OCI-LY7 (cell line): Measurements from ENCODE around the gene TRPM3. TPM values are rescaled to one million over a fixed set of nuclear protein-coding genes. Genes with fewer than 3 reads are reported as not detected.

Experiments used
- BruUV-seq: library from RNA; stranded (reverse); fragments of 400-500 nt; replicated peaks from 2 replicates; lab custom pipeline; 2021; lab: Mats Ljungman, UMichigan
- CTCF ChIA-PET: fragments of 300-600 bp; sonication (Branson Sonifier 250); formaldehyde crosslinking; loops from one replicate; lab custom pipeline; 2022; ENCODE audit warnings: antibody characterized with exemption; ENCODE audit not compliant: unreplicated experiment; lab: Charles Lee
- POLR2A ChIA-PET: fragments of 300-600 bp; sonication (Branson Sonifier 250); formaldehyde crosslinking; loops from one replicate; lab custom pipeline; 2022; ENCODE audit warnings: antibody characterized with exemption; lab: Charles Lee
- DNase-seq: peaks from one replicate; pipeline ENCODE4 v3.0.0-alpha.2; 2015; ENCODE audit warnings: low spot score
- H2AFZ ChIP-seq: fragments of 200-600 bp; sonication (generic), shearing (Covaris generic); 2 replicates; pipeline ENCODE4 v1.6.1; 2014; ENCODE audit warnings: mild to moderate bottlenecking, antibody characterized with exemption, low read length, moderate library complexity
- H3K27ac ChIP-seq: fragments of 200-600 bp; sonication (generic); 2 replicates; pipeline ENCODE4 v1.5.1; 2014; ENCODE audit warnings: mixed run types, low read depth, mild to moderate bottlenecking, moderate library complexity, low read length, inconsistent platforms; ENCODE audit not compliant: poor library complexity, severe bottlenecking
- H3K36me3 ChIP-seq: fragments of 200-600 bp; sonication (generic); 2 replicates; pipeline ENCODE4 v1.6.1; 2014; ENCODE audit warnings: mild to moderate bottlenecking, antibody characterized with exemption, low read length, moderate library complexity, mixed read lengths; ENCODE audit not compliant: insufficient read depth
- H3K4me1 ChIP-seq: fragments of 200-600 bp; sonication (generic); 2 replicates; pipeline ENCODE4 v1.5.1; 2014; ENCODE audit warnings: mild to moderate bottlenecking, low read length; ENCODE audit not compliant: insufficient read depth, poor library complexity, severe bottlenecking
- H3K4me2 ChIP-seq: fragments of 200-600 bp; sonication (generic); 2 replicates; pipeline ENCODE4 v1.6.1; 2014; ENCODE audit warnings: mild to moderate bottlenecking, low read length
- H3K4me3 ChIP-seq: fragments of 200-600 bp; sonication (generic); 2 replicates; pipeline ENCODE4 v1.5.1; 2014; ENCODE audit warnings: mild to moderate bottlenecking, low read depth, low read length; ENCODE audit not compliant: poor library complexity, severe bottlenecking
- H3K79me2 ChIP-seq: fragments of 200-600 bp; sonication (generic); 2 replicates; pipeline ENCODE4 v1.6.1; 2016; ENCODE audit warnings: low read depth, mild to moderate bottlenecking, low read length, moderate library complexity, mixed read lengths; ENCODE audit not compliant: insufficient read depth
- H3K9me2 ChIP-seq: fragments of 200-600 bp; sonication (generic); 2 replicates; pipeline ENCODE4 v1.6.1; 2016; ENCODE audit warnings: mild to moderate bottlenecking, low read length, mixed read lengths; ENCODE audit not compliant: insufficient read depth
- H3K9me3 ChIP-seq: fragments of 200-600 bp; sonication (generic); 2 replicates; pipeline ENCODE4 v1.6.1; 2014; ENCODE audit warnings: mild to moderate bottlenecking, mixed run types, low read length, mixed read lengths
- H4K20me1 ChIP-seq: fragments of 200-600 bp; sonication (generic); 2 replicates; pipeline ENCODE4 v1.6.1; 2014; ENCODE audit warnings: mild to moderate bottlenecking, antibody characterized with exemption, low read length, moderate library complexity, mixed read lengths; ENCODE audit not compliant: insufficient read depth
- EZH2phosphoT487 ChIP-seq: fragments of 200-600 bp; sonication (generic); IDR thresholded peaks from 2 replicates; pipeline ENCODE4 v1.6.1; 2018; ENCODE audit warnings: low read depth, borderline replicate concordance, mild to moderate bottlenecking, mixed run types, antibody characterized with exemption, low read length, moderate library complexity, mixed read lengths
- intact Hi-C: fragments of 100-400 bp; cut with micrococcal nuclease; formaldehyde crosslinking; loops from one replicate; pipeline ENCODE4 v1.10.0; 2022; ENCODE audit not compliant: unreplicated experiment
- total RNA-seq, 2 experiments: library from RNA; depleted of rRNA in 1 of 2; stranded (reverse); fragments of >200 nt in 1 of 2; shearing (Covaris generic) in 1 of 2; gene quantifications; 2 replicates each; pipeline ENCODE4 v1.2.3, GENCODE V29; 2014 to 2022
- TF ChIP-seq, protein P1 (sequence below): fragments of 200-600 bp; sonication (generic); conservative IDR thresholded peaks from 2 replicates; pipeline ENCODE4 v1.5.1; 2014; ENCODE audit warnings: mild to moderate bottlenecking, antibody characterized with exemption, low read length, moderate library complexity, mixed read lengths

Gene TRPM3
- total RNA-seq, 2 experiments from 2014 or later: not detected

DNA sequence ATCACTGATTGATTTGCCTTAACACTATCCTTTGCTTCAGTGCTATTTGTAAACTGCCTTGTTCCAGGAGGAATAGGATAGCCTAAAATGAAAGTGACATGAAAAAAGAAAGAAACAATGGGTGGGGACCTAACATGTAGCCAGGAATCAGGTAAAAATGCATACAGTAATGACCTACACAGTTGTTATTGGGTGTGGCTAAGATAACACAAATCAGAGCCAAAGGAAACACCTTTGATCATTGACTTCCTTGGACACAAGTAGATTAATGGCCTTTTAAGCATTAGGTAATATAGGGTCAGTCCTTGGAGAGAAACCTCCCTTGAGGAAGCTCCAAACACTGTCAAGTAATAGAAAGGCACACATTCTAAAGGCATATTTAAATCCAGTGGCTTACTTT lies 220.4 kb downstream of the TRPM3 start:
- Histone ChIP-seq H3K4me1 (no peaks in the 10 kb centered on the region), H3K36me3 (no peaks in the 10 kb centered on the region), H3K9me2 (no peaks in the 10 kb centered on the region), H3K27ac (no peak overlapping the region), H3K9me3 (no peaks in the 10 kb centered on the region), H3K79me2 (no peaks in the 10 kb centered on the region), H3K4me3 (no peak overlapping the region), H4K20me1 (no peaks in the 10 kb centered on the region), H3K4me2 (no peak overlapping the region), H2AFZ (no peak overlapping the region)
- intact Hi-C loops: no loop called here
- ChIA-PET CTCF (no interaction called here), POLR2A (no interaction called here)
- no TSS peak for BruUV-seq
- DNase-seq: no peak
- TF ChIP-seq, protein P1, sequence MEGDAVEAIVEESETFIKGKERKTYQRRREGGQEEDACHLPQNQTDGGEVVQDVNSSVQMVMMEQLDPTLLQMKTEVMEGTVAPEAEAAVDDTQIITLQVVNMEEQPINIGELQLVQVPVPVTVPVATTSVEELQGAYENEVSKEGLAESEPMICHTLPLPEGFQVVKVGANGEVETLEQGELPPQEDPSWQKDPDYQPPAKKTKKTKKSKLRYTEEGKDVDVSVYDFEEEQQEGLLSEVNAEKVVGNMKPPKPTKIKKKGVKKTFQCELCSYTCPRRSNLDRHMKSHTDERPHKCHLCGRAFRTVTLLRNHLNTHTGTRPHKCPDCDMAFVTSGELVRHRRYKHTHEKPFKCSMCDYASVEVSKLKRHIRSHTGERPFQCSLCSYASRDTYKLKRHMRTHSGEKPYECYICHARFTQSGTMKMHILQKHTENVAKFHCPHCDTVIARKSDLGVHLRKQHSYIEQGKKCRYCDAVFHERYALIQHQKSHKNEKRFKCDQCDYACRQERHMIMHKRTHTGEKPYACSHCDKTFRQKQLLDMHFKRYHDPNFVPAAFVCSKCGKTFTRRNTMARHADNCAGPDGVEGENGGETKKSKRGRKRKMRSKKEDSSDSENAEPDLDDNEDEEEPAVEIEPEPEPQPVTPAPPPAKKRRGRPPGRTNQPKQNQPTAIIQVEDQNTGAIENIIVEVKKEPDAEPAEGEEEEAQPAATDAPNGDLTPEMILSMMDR: no peak

DNA sequence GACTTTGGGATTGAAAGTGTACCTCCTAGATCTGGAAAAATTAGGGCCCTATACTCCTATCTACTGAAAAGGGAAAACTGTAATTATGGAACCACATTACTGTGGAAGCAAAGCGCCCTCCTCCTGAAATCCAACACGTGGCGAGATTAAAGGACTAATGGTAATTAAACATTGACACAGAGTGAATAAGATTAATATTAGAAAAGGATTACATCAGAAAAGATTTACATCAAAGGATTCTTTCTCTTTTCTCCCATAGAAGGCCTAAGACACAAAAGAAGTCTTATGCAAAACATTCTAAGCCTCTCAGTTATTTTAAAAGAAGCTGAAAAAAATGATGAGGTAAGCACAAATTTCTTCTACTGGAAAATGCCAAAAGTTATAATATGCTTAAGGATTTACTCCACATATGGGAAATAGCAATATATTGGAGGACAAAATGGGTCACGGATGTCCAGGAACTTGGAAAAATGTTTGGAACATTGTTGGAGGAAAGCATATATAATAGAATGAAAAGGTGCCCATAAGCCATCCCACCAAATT lies 227.8 kb downstream of the TRPM3 start:
- intact Hi-C loops: no loop called here
- no peak for DNase-seq
- BruUV-seq: no TSS peak
- Histone ChIP-seq H3K27ac (no peak overlapping the region), H3K79me2 (no peaks in the 10 kb centered on the region), H3K4me1 (no peaks in the 10 kb centered on the region), H3K4me2 (no peak overlapping the region), H3K36me3 (no peaks in the 10 kb centered on the region), H3K9me2 (no peaks in the 10 kb centered on the region), H3K4me3 (no peak overlapping the region), H3K9me3 (no peaks in the 10 kb centered on the region), H4K20me1 (no peaks in the 10 kb centered on the region), H2AFZ (no peak overlapping the region)
- TF ChIP-seq, protein P1: no peak
- no peak for TF ChIP-seq EZH2phosphoT487
- ChIA-PET CTCF (no interaction called here), POLR2A (interaction anchor here (1.1 kb wide), 1 partner anchor 11 kb away, joined by 3 read pairs; no protein-coding TSS in a partner anchor)

DNA sequence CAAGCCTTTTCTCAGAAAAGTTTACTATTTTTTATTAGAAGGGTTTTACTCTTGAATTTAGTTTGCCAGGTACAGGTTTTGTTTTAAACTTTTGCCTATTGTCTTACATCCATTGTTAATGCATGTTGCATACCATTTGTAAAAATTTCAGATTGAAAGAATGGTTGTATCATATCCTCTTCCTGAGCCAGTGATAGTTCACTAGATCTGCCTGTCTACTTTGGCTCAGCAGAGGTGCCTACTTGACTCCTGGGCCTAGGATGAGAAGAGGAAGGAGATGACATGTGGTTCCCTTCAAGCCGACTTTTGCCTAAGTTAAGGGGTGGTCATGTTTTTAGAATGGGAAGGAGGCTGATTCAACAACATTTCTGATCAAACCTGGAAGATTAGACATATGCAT lies 232.9 kb downstream of the TRPM3 start:
- Histone ChIP-seq H2AFZ (no peak overlapping the region), H3K36me3 (no peaks in the 10 kb centered on the region), H3K4me1 (no peaks in the 10 kb centered on the region), H4K20me1 (no peaks in the 10 kb centered on the region), H3K9me3 (no peaks in the 10 kb centered on the region), H3K9me2 (no peaks in the 10 kb centered on the region), H3K4me3 (no peak overlapping the region), H3K4me2 (no peak overlapping the region), H3K79me2 (no peaks in the 10 kb centered on the region), H3K27ac (no peak overlapping the region)
- DNase-seq: no peak
- BruUV-seq: no TSS peak
- CTCF ChIA-PET: no interaction called here
- intact Hi-C loops: no loop called here
- no peak for TF ChIP-seq EZH2phosphoT487
- TF ChIP-seq, protein P1: no peak
- POLR2A ChIA-PET: no interaction called here
